ENCODE results near the gene IMMP2L.

DNA sequence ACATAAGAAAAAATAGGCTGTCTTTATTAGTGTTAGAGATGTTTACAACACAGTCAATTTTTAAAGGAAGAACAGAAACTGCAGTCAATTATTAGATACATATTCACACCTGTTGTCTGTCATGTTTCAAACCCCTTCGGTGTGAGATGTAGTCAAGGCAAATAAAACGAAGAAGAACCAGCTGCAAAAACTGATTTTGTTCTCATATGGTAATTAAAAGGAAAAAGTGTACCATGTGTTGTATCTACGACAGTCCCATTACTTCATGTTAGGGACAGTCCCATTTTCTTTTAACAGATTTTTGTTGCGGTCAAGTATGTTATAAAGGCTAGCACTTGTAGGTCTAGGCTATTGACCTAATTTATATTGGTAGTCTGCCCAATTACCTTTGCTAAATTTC, 321.9 kb downstream of the IMMP2L start:
- no peak for TF ChIP-seq CTCF (IDR thresholded peaks at IDR 0.05)
- no peak for TF ChIP-seq POLR2A (IDR thresholded peaks at IDR 0.05)
- TF ChIP-seq EP300 (IDR thresholded peaks at IDR 0.05), result no peak
- TF ChIP-seq POLR2AphosphoS5 (IDR thresholded peaks at IDR 0.05), result no peak
